ENCODE results near the gene ACADSB.

The ACADSB gene

GRCh38 chr10:123042708-123043408 is 34.1 kb downstream of the ACADSB start:
- no peak for DNase-seq

DNA sequence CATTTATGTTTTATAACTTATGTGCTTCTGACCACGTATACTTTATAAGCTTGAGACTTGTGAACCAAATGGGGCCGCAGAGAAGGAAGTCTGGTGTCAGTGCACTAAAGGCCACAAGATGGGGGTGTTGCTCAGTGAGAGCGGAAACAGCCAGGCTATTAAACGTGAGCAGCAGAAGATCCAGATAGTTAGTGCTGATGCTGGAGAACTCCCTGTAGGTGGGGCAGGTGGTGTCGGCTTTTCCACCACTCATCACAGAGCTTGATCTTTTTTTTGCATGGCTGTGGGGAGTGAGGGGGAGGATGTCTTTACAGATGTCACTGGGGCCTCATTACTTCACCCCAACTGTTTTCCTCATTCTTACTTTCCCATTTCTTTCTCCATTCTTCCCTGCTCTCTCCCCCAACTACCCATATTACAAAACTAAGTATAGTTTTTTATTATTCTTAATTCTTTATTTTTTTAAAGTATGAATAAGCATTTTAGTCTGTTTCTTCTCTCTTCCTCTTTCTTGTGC is 34.7 kb downstream of the ACADSB start:
- DNase-seq: peak; percentile 48 to 56

- DNase-seq: peak in 1 of 2 donors; percentile 11
Observed at GRCh38 chr10:123044391-123044790, 35.6 kb downstream of the ACADSB start.

DNA sequence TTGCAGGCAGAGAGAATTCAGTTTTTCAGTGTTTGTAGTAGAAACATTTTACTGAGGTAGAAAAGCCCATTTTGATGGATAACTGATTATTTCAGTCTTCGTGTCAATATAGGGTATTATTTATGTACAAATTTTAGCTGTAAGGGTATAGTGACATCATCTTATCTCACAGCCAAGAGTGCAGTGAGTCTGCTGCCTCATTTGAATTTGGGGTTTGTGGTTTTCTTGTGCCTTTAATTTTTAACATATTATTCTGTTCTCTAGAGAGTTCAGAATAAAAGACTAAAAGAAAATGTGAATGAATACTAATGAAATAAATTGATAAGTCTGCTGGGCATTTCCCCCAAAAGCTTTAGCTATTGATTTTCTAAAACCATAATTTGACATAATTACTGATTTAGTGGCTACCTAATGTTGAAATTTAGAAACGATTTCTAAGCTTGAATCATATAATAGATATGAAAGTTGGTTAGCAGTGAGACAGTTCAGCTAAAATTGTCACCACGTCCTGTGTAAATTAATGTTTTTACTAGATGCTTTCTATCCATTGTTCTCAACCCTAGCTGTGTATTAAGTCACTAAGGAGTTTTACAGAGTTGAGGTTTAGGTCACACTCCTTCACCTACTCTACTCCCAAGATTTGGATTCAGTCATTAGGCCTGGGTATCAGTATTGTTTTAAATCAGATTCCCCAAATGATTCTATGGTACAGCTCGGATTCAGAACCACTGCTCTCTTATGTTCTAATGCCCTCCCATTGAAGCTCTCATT is 37.3 kb downstream of the ACADSB start:
- DNase-seq: no peak

DNA sequence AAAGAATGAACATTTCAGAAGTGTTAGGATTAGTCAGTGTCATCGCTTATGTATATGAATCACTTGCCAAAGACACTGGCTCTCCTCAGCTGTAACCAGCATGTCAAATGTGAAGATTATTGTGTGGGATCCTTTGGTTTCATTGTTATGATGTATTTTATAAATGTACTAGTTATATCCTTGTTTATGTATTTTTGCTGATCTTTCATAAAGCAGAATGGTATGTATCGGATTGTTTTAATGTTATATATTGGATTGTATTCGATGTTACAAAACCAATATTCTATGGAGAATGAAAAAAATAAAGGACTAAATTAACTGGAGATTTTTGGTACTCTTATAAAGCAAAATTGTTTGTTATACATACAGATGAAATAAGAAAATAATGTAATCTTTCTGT is 49.2 kb downstream of the ACADSB start:
- DNase-seq: no peak

DNA sequence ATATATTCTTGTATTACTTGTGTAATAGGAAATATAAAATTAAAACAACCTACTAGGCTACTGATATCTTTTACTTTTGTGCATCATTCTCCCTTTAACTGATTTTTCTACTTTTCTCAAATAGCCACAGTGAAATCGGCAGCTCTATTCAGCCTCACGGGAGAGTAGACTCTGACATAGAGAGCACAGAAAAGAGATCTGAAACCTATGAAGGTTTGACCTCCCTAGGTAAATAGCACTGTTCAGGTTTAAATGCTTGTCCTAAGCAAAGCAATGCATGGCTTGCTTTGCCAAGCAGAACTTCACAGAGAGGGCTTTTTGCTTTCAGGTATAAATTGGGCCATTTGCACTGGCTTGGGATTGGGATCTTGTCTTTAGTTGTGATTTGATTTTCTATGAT is 53.1 kb downstream of the ACADSB start:
- no peak for DNase-seq

DNA sequence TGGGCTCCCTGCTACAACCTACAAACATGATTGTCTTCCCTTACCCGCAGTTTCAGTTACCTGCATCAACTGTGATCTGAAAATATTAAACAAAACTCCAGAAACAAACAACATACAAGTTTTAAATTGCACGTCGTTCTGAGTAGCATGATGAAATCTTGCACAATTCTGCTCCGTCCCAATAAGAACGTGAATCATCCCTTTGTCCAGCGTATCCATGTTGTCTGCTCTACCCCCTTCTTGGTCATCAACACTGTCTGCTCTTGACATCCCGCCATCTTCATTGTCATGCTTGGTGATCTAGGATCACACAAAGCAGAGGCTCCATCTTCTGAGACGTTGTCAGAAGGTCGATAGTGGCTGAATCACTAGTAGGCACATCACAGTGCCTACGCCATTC is 53.9 kb downstream of the ACADSB start:
- DNase-seq: no peak

DNA sequence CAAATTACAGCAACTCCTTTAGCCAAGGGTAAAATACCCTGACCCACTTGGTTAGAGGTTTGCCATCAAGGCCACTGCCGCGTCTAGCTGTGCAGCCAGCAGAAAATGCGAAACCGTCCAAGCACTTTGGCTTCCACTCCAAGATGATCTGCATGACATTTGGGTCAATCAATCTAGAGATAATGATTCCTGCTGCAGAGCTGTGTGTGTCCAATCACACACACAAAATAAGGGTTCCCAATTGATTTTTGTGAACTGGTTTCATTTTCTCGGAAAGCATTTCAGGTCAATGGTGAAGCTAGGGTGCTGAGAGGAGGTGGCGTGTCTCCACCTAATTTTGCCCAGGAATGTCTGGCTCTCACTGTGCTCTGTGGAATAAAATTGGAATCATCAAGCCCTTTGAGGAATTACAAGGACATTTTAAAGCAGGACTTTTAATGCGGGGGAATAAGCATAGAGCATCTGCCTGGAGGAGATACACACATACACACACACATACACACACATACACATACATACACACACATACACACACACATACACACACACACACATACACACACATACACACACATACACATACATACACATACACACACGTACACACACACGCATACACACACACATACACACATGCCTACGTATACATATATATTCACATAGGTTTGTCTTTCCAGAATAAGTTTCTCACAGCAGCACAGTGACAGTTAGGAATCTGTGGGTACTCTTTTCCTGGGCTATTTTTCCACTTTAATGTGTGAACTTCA is 59.5 kb downstream of the ACADSB start:
- DNase-seq: no peak

DNA sequence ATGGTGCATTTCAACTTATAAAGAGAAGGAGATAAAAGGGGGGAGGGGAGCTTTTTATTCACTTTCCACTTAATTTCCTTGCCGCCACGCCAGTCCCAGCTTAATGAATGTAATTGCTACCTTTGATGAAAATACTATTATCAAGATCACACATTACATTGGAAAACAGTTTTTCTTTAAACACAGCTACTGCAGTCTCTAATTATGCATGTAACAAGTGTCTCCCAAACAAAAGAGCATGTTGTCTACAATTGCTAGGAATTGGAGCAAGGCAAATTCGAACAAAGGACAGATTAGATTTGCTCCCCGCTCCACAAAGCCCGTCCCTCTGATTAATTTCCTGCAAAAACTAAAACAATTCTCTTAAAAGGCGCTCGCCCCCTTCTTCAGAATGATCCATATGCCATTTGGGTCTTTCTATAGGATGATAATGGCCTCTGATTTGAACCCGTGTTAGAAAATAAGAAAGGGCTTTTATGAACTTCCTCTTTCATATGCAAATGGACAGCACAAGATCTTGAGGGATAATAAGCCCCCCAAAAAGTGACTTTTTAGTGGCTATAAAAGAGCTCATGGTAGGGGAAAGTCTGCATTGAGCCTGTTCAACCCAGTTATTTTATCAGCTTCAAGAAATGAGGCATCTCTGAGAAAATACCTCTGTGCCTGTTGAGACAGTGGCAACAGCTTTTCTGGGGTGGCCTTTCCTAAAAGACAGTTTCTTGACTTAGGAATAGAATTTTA is 60.6 kb downstream of the ACADSB start:
- DNase-seq: no peak

DNA sequence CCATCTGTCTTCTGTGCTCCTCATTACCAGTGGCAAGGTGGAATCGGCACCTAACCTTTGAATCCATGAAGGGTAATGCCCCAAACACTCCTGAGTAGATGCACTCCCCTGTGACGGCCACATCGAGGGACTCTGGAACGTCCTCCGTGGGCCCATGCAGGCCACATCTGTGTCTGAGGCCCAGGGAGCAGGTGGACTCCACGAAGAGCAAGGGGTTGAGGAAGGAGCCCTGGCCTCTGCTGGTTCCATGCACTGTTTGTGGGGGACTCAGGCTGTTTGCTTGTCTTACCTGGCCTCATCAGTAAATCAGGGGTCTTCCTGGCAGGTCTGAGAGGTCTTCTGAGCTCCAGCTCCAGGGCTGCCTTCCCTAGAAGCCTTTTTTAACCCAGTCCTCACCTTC is 64.4 kb downstream of the ACADSB start:
- no peak for DNase-seq

DNA sequence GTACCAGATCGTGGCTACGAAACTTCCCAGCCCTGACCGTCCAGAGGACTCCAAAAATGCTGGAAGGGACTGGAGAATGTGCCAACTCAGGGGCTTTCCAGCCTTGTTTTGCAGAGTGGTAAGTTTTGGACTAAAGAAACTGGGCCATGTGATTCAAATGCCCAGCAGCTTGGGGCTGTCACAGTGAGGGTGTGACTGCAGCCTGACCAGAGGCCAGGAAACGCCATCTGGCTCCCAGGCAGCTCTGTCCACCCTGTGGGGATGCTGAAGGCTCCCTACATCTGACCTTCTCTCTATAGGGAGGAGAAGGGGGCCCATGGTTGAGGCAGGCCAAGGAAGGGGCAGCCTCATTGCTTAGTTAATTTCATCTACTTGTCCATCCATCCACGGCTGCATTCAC is 65.4 kb downstream of the ACADSB start:
- no peak for DNase-seq

DNA sequence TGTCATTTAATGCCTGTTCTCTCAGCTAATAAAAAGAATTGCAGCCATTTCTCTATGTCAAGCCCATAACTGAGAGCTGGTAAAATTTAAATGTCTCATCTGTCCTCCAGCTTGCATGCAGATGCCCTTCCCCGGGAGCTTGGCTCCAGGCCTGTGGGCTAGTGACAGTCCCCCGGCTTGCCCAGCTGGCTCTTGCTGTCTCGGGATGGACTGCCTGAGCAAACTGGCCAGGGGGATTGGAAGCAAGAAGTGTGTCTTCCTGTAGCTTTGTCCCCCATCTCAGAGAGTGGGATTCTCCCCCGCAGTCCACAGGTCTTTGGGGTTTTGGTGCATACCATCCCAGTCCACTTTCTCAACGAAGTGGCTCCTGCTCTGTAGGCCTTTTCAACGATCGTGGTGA is 73.1 kb downstream of the ACADSB start:
- DNase-seq: no peak

GRCh38 chr10:123083811-123084210 is 75.0 kb downstream of the ACADSB start:
- DNase-seq: no peak

DNA sequence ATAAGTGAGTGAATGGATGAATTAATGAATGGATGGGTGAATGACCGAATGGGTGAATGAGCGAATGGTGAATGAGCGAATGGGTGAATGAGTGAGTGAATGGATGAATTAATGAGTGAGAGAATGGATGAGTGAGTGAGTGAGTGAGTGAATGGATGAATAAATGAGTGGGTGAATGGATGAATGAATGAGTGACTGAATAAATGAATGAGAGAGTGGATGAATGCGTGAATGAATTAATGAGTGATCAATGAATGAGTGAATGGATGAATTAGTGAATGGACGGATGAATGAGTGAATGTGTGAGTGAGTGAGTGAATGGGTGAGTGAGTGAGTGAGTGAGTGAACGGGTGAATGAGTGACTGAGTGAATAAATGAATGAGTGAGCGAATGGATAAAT is 77.5 kb downstream of the ACADSB start:
- no peak for DNase-seq

DNA sequence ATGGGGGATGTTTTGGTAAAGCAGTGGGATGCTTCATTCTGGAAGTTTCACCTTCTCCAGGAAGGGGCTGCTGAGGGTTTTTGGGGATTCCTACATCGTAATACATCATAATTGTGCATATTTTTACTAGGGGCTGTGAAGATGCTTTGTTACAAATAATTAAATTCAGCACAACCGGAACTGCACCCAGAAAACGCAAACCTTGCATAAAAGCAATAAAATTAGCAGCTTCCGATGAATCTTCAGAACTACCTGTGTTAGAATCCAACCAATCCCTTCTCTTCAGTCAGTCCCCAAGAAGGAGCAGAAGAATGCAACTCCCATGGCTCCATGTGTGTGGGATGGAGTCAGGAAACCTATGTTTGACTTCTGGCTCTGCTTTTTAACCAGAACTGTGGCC is 78.5 kb downstream of the ACADSB start:
- no peak for DNase-seq

DNA sequence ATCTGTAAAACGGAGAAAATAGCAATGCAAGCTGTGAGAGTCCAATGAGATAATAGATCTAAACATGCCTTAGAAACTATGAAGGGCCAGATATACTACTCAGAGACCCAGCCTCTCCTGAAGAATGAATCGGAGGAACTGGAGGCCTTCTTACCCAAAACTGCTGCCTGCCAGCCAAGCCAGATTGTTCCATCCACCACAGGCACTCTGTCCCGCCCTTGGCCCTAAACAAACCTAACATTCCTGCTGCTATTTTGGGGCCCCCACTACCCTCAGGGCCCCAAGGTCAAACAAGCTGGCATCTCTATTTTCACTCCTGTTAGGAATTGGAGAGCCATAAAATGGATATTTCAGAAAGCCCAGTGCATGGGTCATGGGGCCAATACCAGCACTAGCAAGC is 79.0 kb downstream of the ACADSB start:
- no peak for DNase-seq

DNA sequence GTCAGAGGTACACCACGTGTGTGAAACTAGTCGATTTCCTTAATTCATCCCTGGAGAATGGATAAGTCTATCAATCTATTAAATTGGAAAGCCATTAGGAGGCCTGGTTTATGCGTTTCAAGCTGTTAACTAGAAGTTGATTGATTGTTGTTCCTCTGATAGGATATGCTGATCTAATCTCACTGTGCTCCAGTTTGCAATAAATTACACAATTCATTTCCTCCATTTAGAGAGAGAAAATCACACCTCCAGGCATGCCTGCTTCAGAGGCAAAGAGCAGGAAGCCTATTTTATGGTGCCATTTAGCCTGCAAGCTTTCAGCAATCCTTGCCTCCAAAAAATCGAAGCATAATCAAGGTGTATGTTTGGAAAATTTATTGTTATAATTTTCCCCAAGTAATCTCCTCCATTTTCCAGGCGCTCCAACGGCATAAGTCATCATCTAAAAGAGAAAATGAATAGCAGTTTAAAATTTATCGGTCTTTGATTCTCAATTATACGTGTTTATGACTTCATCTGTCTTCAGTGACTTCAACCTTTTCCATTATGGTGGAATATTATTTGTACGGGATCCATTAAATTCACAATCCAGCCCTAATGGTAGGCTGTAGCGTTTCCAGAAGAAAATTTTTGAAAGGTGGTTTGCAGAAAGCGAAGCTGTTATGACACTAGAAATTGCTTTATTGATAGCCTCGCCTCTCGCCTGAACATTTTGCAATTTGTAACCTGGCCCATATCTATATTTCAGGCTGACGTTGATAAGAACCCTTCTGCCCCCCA is 84.0 kb downstream of the ACADSB start:
- no peak for DNase-seq

DNA sequence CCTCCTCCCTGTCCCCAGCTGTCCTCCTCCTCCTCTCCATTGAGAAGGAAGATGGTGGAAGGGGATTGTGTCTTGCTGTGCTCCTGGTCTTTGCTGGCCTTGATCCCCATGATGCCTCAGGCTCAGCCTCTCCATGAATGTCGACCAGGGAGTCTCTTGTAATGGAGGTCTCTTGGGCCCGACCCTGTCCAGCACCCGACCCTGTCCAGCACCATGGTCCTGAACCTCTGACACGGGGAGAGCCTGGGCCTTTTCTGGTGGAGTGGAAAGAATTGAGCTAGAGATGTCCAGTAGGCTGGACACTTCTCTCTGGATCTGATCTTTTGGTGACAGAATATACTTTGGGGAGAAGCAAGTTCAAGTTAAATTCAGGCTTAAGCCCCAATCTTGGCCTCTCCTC is 84.7 kb downstream of the ACADSB start:
- no peak for DNase-seq

DNA sequence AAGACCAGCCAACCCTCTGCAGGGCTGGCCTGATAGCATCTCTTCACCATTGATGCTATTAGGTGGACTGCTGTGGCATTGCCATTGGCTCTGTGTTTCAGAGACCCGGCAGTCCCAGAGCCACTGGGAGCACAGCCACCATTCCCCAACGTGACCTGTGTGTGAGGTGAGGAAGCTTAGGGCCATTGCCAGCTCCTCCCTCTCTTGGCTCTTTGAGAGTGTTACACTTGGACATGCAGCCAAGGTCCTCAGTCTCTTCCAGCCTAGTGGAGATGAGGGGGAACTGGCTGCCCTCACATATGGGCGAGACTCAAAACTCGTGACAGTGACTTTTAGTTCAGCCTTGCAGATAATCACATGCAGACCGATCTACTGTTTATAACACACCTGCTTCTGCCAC is 87.6 kb downstream of the ACADSB start:
- DNase-seq: no peak

- DNase-seq: no peak
Observed at GRCh38 chr10:123097039-123097438, 88.2 kb downstream of the ACADSB start.

- DNase-seq: no peak
Observed at GRCh38 chr10:123100030-123100762, 91.4 kb downstream of the ACADSB start.
